Measurements from ENCODE around the gene MRPL44.
"Not testable (repeated sequence)": the region's sequence is repeated elsewhere in the genome, so short reads cannot be mapped to it uniquely, and the experiment has no call there.

The MRPL44 gene

GRCh38 chr2:224000662-224001061 is 43.4 kb downstream of the MRPL44 start:
- FAIRE-seq; DNase-seq (ENCODE audit: insufficient read length, low spot score): not testable (repeated sequence)

GRCh38 chr2:224004105-224004695 is 46.9 kb downstream of the MRPL44 start:
- FAIRE-seq (no peak), DNase-seq (ENCODE audit: insufficient read length, low spot score) (no peak)

DNA sequence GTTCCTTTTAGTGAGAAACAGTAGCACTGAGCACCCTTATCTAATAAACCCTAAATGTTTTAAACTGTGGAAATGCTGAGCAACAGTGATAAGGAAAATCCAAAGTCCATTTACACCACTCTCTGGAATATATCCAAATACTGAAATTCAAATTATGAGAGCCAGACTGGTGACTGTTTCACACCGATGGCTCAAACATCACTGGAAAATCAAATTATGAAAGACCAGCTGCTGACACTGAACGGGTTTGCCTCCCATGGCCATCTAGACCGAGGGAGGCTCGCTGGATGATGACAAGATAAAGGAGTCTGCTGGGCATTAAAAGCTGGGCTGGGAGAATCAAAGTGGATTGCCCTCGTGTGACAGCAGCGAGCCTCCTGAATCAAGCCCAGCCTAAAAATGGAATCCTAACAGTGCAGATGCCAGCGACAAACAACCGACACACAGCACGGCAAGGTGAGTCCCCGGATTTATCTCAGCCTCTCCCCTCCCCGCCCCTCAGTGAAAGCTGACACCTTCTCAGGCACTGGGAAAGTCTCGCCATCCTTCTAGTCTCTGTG is 51.5 kb downstream of the MRPL44 start:
- FAIRE-seq = no peak

DNA sequence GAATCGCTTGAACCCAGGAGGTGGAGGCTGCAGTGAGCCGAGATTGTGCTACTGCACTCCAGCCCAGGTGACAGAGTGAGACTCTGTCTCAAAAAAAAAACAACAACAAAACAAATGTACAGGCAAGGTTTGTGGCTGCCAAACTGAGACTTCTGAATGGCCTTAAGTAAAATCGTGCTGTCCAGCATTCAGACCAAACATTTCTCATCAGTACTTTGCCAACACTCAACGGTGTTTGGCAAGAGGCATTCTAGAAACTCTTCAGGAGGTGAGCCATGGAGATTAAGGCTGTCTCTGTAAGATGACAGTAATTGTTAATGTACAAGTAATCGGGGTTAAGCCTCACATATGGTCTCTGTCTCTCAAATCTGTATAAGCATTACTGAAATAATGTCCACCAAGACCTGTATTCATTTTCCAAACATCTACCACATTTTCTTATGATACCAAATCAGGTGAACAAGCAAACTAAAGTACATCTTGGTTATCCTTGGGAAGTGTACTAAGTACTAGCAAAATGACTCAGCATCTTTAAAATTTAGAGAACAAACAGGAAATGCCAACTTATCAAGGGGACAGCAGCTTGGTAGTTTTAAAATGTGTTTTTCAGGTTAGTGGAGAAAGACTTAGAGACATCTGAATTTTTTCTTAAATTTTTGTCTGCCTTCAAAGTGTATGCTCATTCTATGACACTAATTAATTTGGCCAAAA is 52.5 kb downstream of the MRPL44 start:
- FAIRE-seq = no peak
- peak; percentile 24 for DNase-seq (ENCODE audit: insufficient read length, low spot score)

More for the DNA sequence above, 51.5 kb downstream of the MRPL44 start:
- DNase-seq (ENCODE audit: insufficient read length, low spot score) = no peak

- FAIRE-seq (no peak), DNase-seq (ENCODE audit: insufficient read length, low spot score) (no peak)
Measured at GRCh38 chr2:224011837-224012236, 54.6 kb downstream of the MRPL44 start.

- no peak for FAIRE-seq
- DNase-seq (ENCODE audit: insufficient read length, low spot score) = no peak
Measured at GRCh38 chr2:224014336-224014735, 57.1 kb downstream of the MRPL44 start.

DNA sequence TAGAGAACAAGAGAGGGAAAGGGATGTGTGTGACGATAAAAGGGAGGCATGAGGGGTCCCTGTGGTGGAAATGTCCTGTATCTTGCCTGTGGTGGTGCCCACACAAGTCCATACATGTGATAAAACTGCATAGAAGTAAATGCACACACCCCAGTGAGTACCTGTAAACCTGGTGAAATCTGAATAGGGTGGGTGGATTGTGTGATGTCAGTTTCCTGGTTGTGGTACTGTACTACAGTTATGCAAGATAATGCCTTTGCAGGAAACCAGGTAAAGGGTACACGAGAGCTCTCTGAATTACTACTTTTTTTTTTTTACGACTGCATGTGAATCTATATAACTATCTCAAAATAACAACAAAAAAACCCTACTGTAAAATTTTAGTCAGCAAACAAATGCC is 59.7 kb downstream of the MRPL44 start:
- FAIRE-seq = no peak
- no peak for DNase-seq (ENCODE audit: insufficient read length, low spot score)

Measured in HTR-8/SVneo (cell line).